NOMO-1 treated with DMSO at 0.1 percent for 48 hours (cell line): ENCODE data around the gene SP100.
"Not testable (repeated sequence)": the region's sequence is repeated elsewhere in the genome, so short reads cannot be mapped to it uniquely, and the experiment has no call there.

Source experiments
- DNase-seq: peaks from one replicate; lab custom pipeline; 2025; ENCODE audit not compliant: unreplicated experiment; lab: John Stamatoyannopoulos, UW

Gene SP100

GRCh38 chr2:230416061-230416721 lies at the start of gene SP100:
TSS of gene SP100 (plus strand) at chr2:230416201. CDS start at chr2:230416297, 96 bp downstream.
- peak; percentile 93 for DNase-seq

GRCh38 chr2:230382108-230382507 lies 33.9 kb upstream of the SP100 start:
- DNase-seq, result no peak

GRCh38 chr2:230383453-230383852 lies 32.5 kb upstream of the SP100 start:
- no peak for DNase-seq

GRCh38 chr2:230384986-230385385 lies 31.0 kb upstream of the SP100 start:
- no peak for DNase-seq

- no peak for DNase-seq
Measured at GRCh38 chr2:230394301-230394700, 21.7 kb upstream of the SP100 start.

- not testable (repeated sequence) for DNase-seq
Measured at GRCh38 chr2:230398698-230399097, 17.3 kb upstream of the SP100 start.

GRCh38 chr2:230400041-230400440 lies 16.0 kb upstream of the SP100 start:
- DNase-seq, result no peak

GRCh38 chr2:230400454-230400853 lies 15.5 kb upstream of the SP100 start:
- no peak for DNase-seq

GRCh38 chr2:230401026-230401425 lies 15.0 kb upstream of the SP100 start:
- not testable (repeated sequence) for DNase-seq

GRCh38 chr2:230403746-230404145 lies 12.3 kb upstream of the SP100 start:
- no peak for DNase-seq

GRCh38 chr2:230405824-230406223 lies 10.2 kb upstream of the SP100 start:
- no peak for DNase-seq

GRCh38 chr2:230408244-230408842 lies 7.7 kb upstream of the SP100 start:
- DNase-seq, result no peak

GRCh38 chr2:230409316-230409715 lies 6.7 kb upstream of the SP100 start:
- DNase-seq, result not testable (repeated sequence)

GRCh38 chr2:230410263-230410662 lies 5.7 kb upstream of the SP100 start:
- no peak for DNase-seq

GRCh38 chr2:230410861-230411569 lies 5.0 kb upstream of the SP100 start:
- no peak for DNase-seq

GRCh38 chr2:230411570-230412370 lies 4.2 kb upstream of the SP100 start:
- peak; percentile 72 for DNase-seq

GRCh38 chr2:230412371-230412711 lies 3.7 kb upstream of the SP100 start:
- peak; percentile 56 for DNase-seq

GRCh38 chr2:230412846-230413245 lies 3.2 kb upstream of the SP100 start:
- no peak for DNase-seq

- DNase-seq, result no peak
Measured at GRCh38 chr2:230413479-230413878, 2.5 kb upstream of the SP100 start.

- no peak for DNase-seq
Measured at GRCh38 chr2:230414302-230414701, 1.7 kb upstream of the SP100 start.

GRCh38 chr2:230417436-230417835 lies 1.4 kb downstream of the SP100 start:
- no peak for DNase-seq
